ENCODE results near the gene ANGEL2. TPM values are rescaled to one million over a fixed set of nuclear protein-coding genes. Genes with fewer than 3 reads are reported as not detected.

The ANGEL2 gene
- total and polyA plus RNA-seq, 2 of the 13 experiments (the other 11 are each of a cell fraction or from before 2014, with no cell fraction given): 12.3 to 25.4 TPM

- TF ChIP-seq NFAT5 (CRISPR knock-in tag; IDR thresholded peaks at IDR 0.05) (no peak), TMF1 (CRISPR knock-in tag; IDR thresholded peaks at IDR 0.05; ENCODE audit: low read depth) (no peak), ZHX1 (CRISPR knock-in tag; IDR thresholded peaks at IDR 0.05; ENCODE audit: low read depth) (no peak), CBFB (CRISPR knock-in tag; IDR thresholded peaks at IDR 0.05) (no peak), ZNF781 (CRISPR knock-in tag; IDR thresholded peaks at IDR 0.05; ENCODE audit: borderline replicate concordance, not compliant biosample characterization) (no peak), MAFG (CRISPR knock-in tag; IDR thresholded peaks at IDR 0.05) (no peak), FOXO1 (CRISPR knock-in tag; IDR thresholded peaks at IDR 0.05) (no peak), ZNF883 (CRISPR knock-in tag; IDR thresholded peaks at IDR 0.05; ENCODE audit: not compliant biosample characterization) (no peak), CREB3 (CRISPR knock-in tag; IDR thresholded peaks at IDR 0.05) (no peak), SRSF4 (IDR thresholded peaks at IDR 0.05; ENCODE audit: low read depth, low read length, poor library complexity, severe bottlenecking) (no peak)
Measured at GRCh38 chr1:212959266-212960220, 56.1 kb downstream of the ANGEL2 start (continued).

Measured in HepG2 (cell line).